GM19468 (cell line): ENCODE measurements around the gene TSC22D1.

ENCODE experiments used
- ATAC-seq: cut with Tn5 transposase; IDR thresholded peaks from one replicate; pipeline ENCODE4 v1.9.1; 2021; ENCODE audit warnings: mild to moderate bottlenecking, moderate library complexity, moderate number of reproducible peaks; ENCODE audit not compliant: unreplicated experiment; ENCODE audit errors: extremely low read depth

The TSC22D1 gene

GRCh38 chr13:44435142-44435918 is 140.8 kb downstream of the TSC22D1 start:
- no peak for ATAC-seq

- no peak for ATAC-seq
These were observed 141.4 kb downstream of the TSC22D1 start for GRCh38 chr13:44434766-44435141.

- ATAC-seq, result no peak
These were observed 142.0 kb downstream of the TSC22D1 start for GRCh38 chr13:44433863-44434765.

GRCh38 chr13:44432650-44433049 is 143.5 kb downstream of the TSC22D1 start:
- no peak for ATAC-seq

- no peak for ATAC-seq
These were observed 145.0 kb downstream of the TSC22D1 start for GRCh38 chr13:44431150-44431549.

- ATAC-seq, result no peak
These were observed 146.8 kb downstream of the TSC22D1 start for GRCh38 chr13:44429311-44429710.

- ATAC-seq, result no peak
These were observed 149.7 kb downstream of the TSC22D1 start for GRCh38 chr13:44426461-44426860.

- ATAC-seq, result no peak
These were observed 150.4 kb downstream of the TSC22D1 start for GRCh38 chr13:44425815-44426078.

GRCh38 chr13:44425041-44425814 is 150.9 kb downstream of the TSC22D1 start:
- ATAC-seq, result no peak

- no peak for ATAC-seq
These were observed 152.3 kb downstream of the TSC22D1 start for GRCh38 chr13:44423824-44424223.

GRCh38 chr13:44422755-44423643 is 153.1 kb downstream of the TSC22D1 start:
- no peak for ATAC-seq

- no peak for ATAC-seq
These were observed 154.1 kb downstream of the TSC22D1 start for GRCh38 chr13:44421853-44422525.

- no peak for ATAC-seq
These were observed 155.5 kb downstream of the TSC22D1 start for GRCh38 chr13:44420376-44421220.

- no peak for ATAC-seq
These were observed 158.3 kb downstream of the TSC22D1 start for GRCh38 chr13:44417876-44418275.

- no peak for ATAC-seq
These were observed 158.7 kb downstream of the TSC22D1 start for GRCh38 chr13:44417446-44417845.

- ATAC-seq, result no peak
These were observed 159.4 kb downstream of the TSC22D1 start for GRCh38 chr13:44416744-44417143.

- no peak for ATAC-seq
These were observed 159.8 kb downstream of the TSC22D1 start for GRCh38 chr13:44416301-44416700.

- no peak for ATAC-seq
These were observed 160.3 kb downstream of the TSC22D1 start for GRCh38 chr13:44415815-44416214.
